Liver (tissue), 5 donors: ENCODE results near the gene TRNAU1AP. TPM values are rescaled to one million over a fixed set of nuclear protein-coding genes. Genes with fewer than 3 reads are reported as not detected.
A peak's percentile ranks its signal among the peaks of the same experiment; 100 is the strongest.

Source experiments
- polyA plus RNA-seq, 2 donors: library from polyadenylated mRNA; stranded (reverse) in 1 of 2; unstranded in 1 of 2; fragments of 200-250 nt in 1 of 2; fragments of >200 nt in 1 of 2; fragmentation: Nextera tagmentation in 1 of 2; extraction: Ambion mirVana in 1 of 2; gene quantifications; one replicate each; pipeline versions ENCODE4 v1.2.1 to v1.2.3, GENCODE V29; 2013 to 2015
- small RNA-seq: library from RNA; depleted of rRNA; stranded (forward); fragments of <200 nt; gene quantifications from one replicate; pipeline ENCODE3, GENCODE V24; 2014
- total RNA-seq, 2 donors: library from RNA; depleted of rRNA; stranded (reverse); fragments of >200 nt; gene quantifications; one replicate each; pipeline ENCODE4 v1.2.3, GENCODE V29; 2014
- donor health status: healthy.
- donor health status: healthy.
- donor health status: healthy.

The TRNAU1AP gene
- total and polyA plus RNA-seq, 4 donors: 5.6 to 12.0 (median 8.8) TPM

Small RNAs within 50 kb of the gene (small RNA-seq; reads per million reads assigned to genes)
- gene SNORA16A: not detected
- gene SNORA44: not detected
- not detected for gene SNORA61
- not detected for gene SNORA73A
- gene SNORA73B: 33.4 reads per million, percentile 96 among the genes with 10 or more reads in this experiment
- 2,202 reads per million, percentile 100 among the genes with 10 or more reads in this experiment for gene SNORD99

Other genes with a start within 250 kb of the TRNAU1AP start
- 10 to 100 TPM; 13.0 to 18.5 TPM for gene MED18, start 224.0 kb upstream of the TRNAU1AP start, total RNA-seq
- 10 to 100 TPM in 1 of 2 donors, 1 to 10 TPM in 1; 7.4 to 10.9 TPM for gene MED18, start 224.0 kb upstream of the TRNAU1AP start, polyA plus RNA-seq
- gene PHACTR4, start 183.3 kb upstream of the TRNAU1AP start, total RNA-seq: 10 to 100 TPM in 1 of 2 donors, 1 to 10 TPM in 1; 8.9 to 11.3 TPM
- gene PHACTR4, start 183.3 kb upstream of the TRNAU1AP start, polyA plus RNA-seq: 10 to 100 TPM; 10.3 to 22.6 TPM
- gene RCC1, start 47.0 kb upstream of the TRNAU1AP start, total RNA-seq: 10 to 100 TPM; 18.9 to 21.8 TPM
- gene RCC1, start 47.0 kb upstream of the TRNAU1AP start, polyA plus RNA-seq: 10 to 100 TPM in 1 of 2 donors, 1 to 10 TPM in 1; 2.2 to 18.1 TPM
- gene RAB42, start 39.2 kb downstream of the TRNAU1AP start, total RNA-seq: 1 to 10 TPM; 1.1 to 5.9 TPM
- under 1 TPM; 0.35 to 0.92 TPM for gene RAB42, start 39.2 kb downstream of the TRNAU1AP start, polyA plus RNA-seq
- gene TAF12, start 90.0 kb downstream of the TRNAU1AP start, total RNA-seq: 10 to 100 TPM in 1 of 2 donors, 1 to 10 TPM in 1; 9.5 to 14.2 TPM
- gene TAF12, start 90.0 kb downstream of the TRNAU1AP start, polyA plus RNA-seq: 10 to 100 TPM in 1 of 2 donors, 1 to 10 TPM in 1; 9.7 to 14.5 TPM
- gene RNU11, start 95.5 kb downstream of the TRNAU1AP start, total RNA-seq: not detected
- gene RNU11, start 95.5 kb downstream of the TRNAU1AP start, polyA plus RNA-seq: not detected
- gene GMEB1, start 115.7 kb downstream of the TRNAU1AP start, total RNA-seq: 1 to 10 TPM; 5.4 to 6.1 TPM
- 1 to 10 TPM; 1.8 to 2.2 TPM for gene GMEB1, start 115.7 kb downstream of the TRNAU1AP start, polyA plus RNA-seq
- 10 to 100 TPM; 31.1 to 37.9 TPM for gene YTHDF2, start 183.9 kb downstream of the TRNAU1AP start, total RNA-seq
- 10 to 100 TPM; 21.1 to 28.7 TPM for gene YTHDF2, start 183.9 kb downstream of the TRNAU1AP start, polyA plus RNA-seq